Activated T-helper 1 cell treated with anti-CD3 and anti-CD28 coated beads, Interleukin-12 subunit alpha, Interleukin-12 subunit beta, Interleukin-2, Interleukin-4 antibody, amounts not matched to agents 30 ng/mL and 10 ng/mL and 1 ng/mL, durations not matched to agents 14 hours and 24 hours and 36 hours (primary cell): Measurements from ENCODE around the gene MAST2. TPM values are rescaled to one million over a fixed set of nuclear protein-coding genes. Genes with fewer than 3 reads are reported as not detected.
"Not testable (repeated sequence)": the region's sequence is repeated elsewhere in the genome, so short reads cannot be mapped to it uniquely, and the experiment has no call there.

Source experiments
- DNase-seq: peaks from one replicate; pipeline ENCODE4 v3.0.0; 2021; ENCODE audit warnings: low spot score
- H3K27ac Mint-ChIP-seq: one replicate; pipeline ENCODE4 v1.8.0; 2021; ENCODE audit warnings: mild to moderate bottlenecking, mixed read lengths
- H3K27me3 Mint-ChIP-seq: one replicate; pipeline ENCODE4 v1.8.0; 2022; ENCODE audit warnings: mild to moderate bottlenecking, moderate library complexity, mixed read lengths; ENCODE audit not compliant: insufficient read depth
- H3K36me3 Mint-ChIP-seq: one replicate; pipeline ENCODE4 v1.8.0; 2021; ENCODE audit warnings: low read depth, mixed read lengths
- H3K4me1 Mint-ChIP-seq: one replicate; pipeline ENCODE4 v1.8.0; 2021; ENCODE audit warnings: low read depth, mixed read lengths
- H3K4me3 Mint-ChIP-seq: one replicate; pipeline ENCODE4 v1.8.0; 2021; ENCODE audit warnings: mild to moderate bottlenecking, moderate library complexity, mixed read lengths
- H3K9me3 Mint-ChIP-seq: one replicate; pipeline ENCODE4 v1.8.0; 2021; ENCODE audit warnings: mixed read lengths
- intact Hi-C: fragments of 100-400 bp; cut with micrococcal nuclease; formaldehyde crosslinking; loops from one replicate; pipeline ENCODE4 v1.15.1; 2024
- total RNA-seq: library from RNA; stranded (reverse); gene quantifications from 2 replicates; pipeline ENCODE4 v1.2.3, GENCODE V29; 2022

Gene MAST2
- total RNA-seq, 1 donor from 2014 or later: 32.0 TPM

GRCh38 chr1:46041974-46042373 is 238.6 kb downstream of the MAST2 start:
- H3K36me3 Mint-ChIP-seq: no peaks in the 10 kb centered on the region
- no peaks in the 10 kb centered on the region for H3K27me3 Mint-ChIP-seq
- no peaks in the 10 kb centered on the region for H3K9me3 Mint-ChIP-seq
- DNase-seq: no peak
- H3K27ac Mint-ChIP-seq: no peak overlapping the region
- no peak overlapping the region for H3K4me3 Mint-ChIP-seq
- H3K4me1 Mint-ChIP-seq: no peaks in the 10 kb centered on the region
- intact Hi-C loops: no loop called here

- Mint-ChIP-seq H3K9me3 (no peaks in the 10 kb centered on the region), H3K27me3 (peaks cover 1% of the 10 kb centered on the region), H3K36me3 (no peaks in the 10 kb centered on the region), H3K4me3 (no peak overlapping the region), H3K27ac (no peak overlapping the region), H3K4me1 (no peaks in the 10 kb centered on the region)
- intact Hi-C loops: no loop called here
- no peak for DNase-seq
Measured at GRCh38 chr1:46043458-46044017, 240.1 kb downstream of the MAST2 start.

- Mint-ChIP-seq H3K27me3 (peaks cover 4% of the 10 kb centered on the region), H3K36me3 (no peaks in the 10 kb centered on the region), H3K27ac (no peak overlapping the region), H3K4me3 (no peak overlapping the region), H3K9me3 (no peaks in the 10 kb centered on the region), H3K4me1 (no peaks in the 10 kb centered on the region)
- intact Hi-C loops: no loop called here
- no peak for DNase-seq
Measured at GRCh38 chr1:46044116-46044515, 240.7 kb downstream of the MAST2 start.

GRCh38 chr1:46053734-46054133 is 250.3 kb downstream of the MAST2 start:
- H3K4me3 Mint-ChIP-seq: no peak overlapping the region
- H3K27me3 Mint-ChIP-seq: peaks cover 12% of the 10 kb centered on the region
- DNase-seq: no peak

GRCh38 chr1:46056325-46056724 is 252.9 kb downstream of the MAST2 start:
- no peak for DNase-seq
- intact Hi-C loops: no loop called here
- H3K36me3 Mint-ChIP-seq: no peaks in the 10 kb centered on the region
- no peak overlapping the region for H3K4me3 Mint-ChIP-seq
- H3K27ac Mint-ChIP-seq: no peak overlapping the region
- peaks cover 4% of the 10 kb centered on the region for H3K27me3 Mint-ChIP-seq
- no peaks in the 10 kb centered on the region for H3K9me3 Mint-ChIP-seq
- H3K4me1 Mint-ChIP-seq: peaks cover under 1% of the 10 kb centered on the region

More at GRCh38 chr1:46053734-46054133, 250.3 kb downstream of the MAST2 start:
- Mint-ChIP-seq H3K36me3 (peaks cover 3% of the 10 kb centered on the region), H3K27ac (no peak overlapping the region), H3K9me3 (no peaks in the 10 kb centered on the region), H3K4me1 (no peaks in the 10 kb centered on the region)
- intact Hi-C loops: no loop called here

- not testable (repeated sequence) for H3K4me1 Mint-ChIP-seq
Measured at GRCh38 chr1:46057215-46057614, 253.8 kb downstream of the MAST2 start.

GRCh38 chr1:46057781-46058180 is 254.4 kb downstream of the MAST2 start:
- intact Hi-C loops: no loop called here
- H3K4me3 Mint-ChIP-seq: no peak overlapping the region
- peaks cover 2% of the 10 kb centered on the region for H3K36me3 Mint-ChIP-seq
- peaks cover 4% of the 10 kb centered on the region for H3K27me3 Mint-ChIP-seq
- peaks cover 10% of the 10 kb centered on the region for H3K4me1 Mint-ChIP-seq
- H3K9me3 Mint-ChIP-seq: no peaks in the 10 kb centered on the region
- no peak for DNase-seq
- no peak overlapping the region for H3K27ac Mint-ChIP-seq

More at GRCh38 chr1:46057215-46057614, 253.8 kb downstream of the MAST2 start:
- H3K27me3 Mint-ChIP-seq, intact Hi-C loops, H3K36me3 Mint-ChIP-seq, DNase-seq, H3K27ac Mint-ChIP-seq, H3K9me3 Mint-ChIP-seq, H3K4me3 Mint-ChIP-seq: not testable (repeated sequence)

- Mint-ChIP-seq H3K4me3 (no peak overlapping the region), H3K27me3 (peaks cover 4% of the 10 kb centered on the region), H3K4me1 (peaks cover 21% of the 10 kb centered on the region), H3K9me3 (no peaks in the 10 kb centered on the region), H3K27ac (no peak overlapping the region), H3K36me3 (peaks cover 2% of the 10 kb centered on the region)
- intact Hi-C loops: no loop called here
- DNase-seq: no peak
Measured at GRCh38 chr1:46058936-46059335, 255.5 kb downstream of the MAST2 start.

- peaks cover 2% of the 10 kb centered on the region for H3K36me3 Mint-ChIP-seq
- no peak overlapping the region for H3K27ac Mint-ChIP-seq
- H3K9me3 Mint-ChIP-seq: no peaks in the 10 kb centered on the region
- intact Hi-C loops: loop anchor here (5.0 kb wide), 1 partner anchor 374 kb away; the partner anchor contains the start of genes GPBP1L1 and TMEM69
- H3K4me3 Mint-ChIP-seq: no peak overlapping the region
- H3K4me1 Mint-ChIP-seq: peaks cover 34% of the 10 kb centered on the region
- peaks cover 2% of the 10 kb centered on the region for H3K27me3 Mint-ChIP-seq
- DNase-seq: no peak
Measured at GRCh38 chr1:46061146-46061545, 257.7 kb downstream of the MAST2 start.

GRCh38 chr1:46062651-46063319 is 259.4 kb downstream of the MAST2 start:
- H3K27ac Mint-ChIP-seq: peak overlapping the region; percentile 24
- peaks cover 2% of the 10 kb centered on the region for H3K36me3 Mint-ChIP-seq
- H3K27me3 Mint-ChIP-seq: peaks cover 2% of the 10 kb centered on the region
- intact Hi-C loops: loop anchor here (1.0 to 5.0 kb wide), 2 partner anchors 69 to 375 kb away; partner anchors contain the start of genes GPBP1L1 and TMEM69
- peak; percentile 54 for DNase-seq
- H3K9me3 Mint-ChIP-seq: no peaks in the 10 kb centered on the region
- H3K4me1 Mint-ChIP-seq: peaks cover 34% of the 10 kb centered on the region
- H3K4me3 Mint-ChIP-seq: no peak overlapping the region

GRCh38 chr1:46064708-46065107 is 261.3 kb downstream of the MAST2 start:
- DNase-seq: no peak
- intact Hi-C loops: loop anchor here (5.0 kb wide), 1 partner anchor 377 kb away; the partner anchor contains the start of genes GPBP1L1 and TMEM69
- H3K27me3 Mint-ChIP-seq: peaks cover 2% of the 10 kb centered on the region
- H3K9me3 Mint-ChIP-seq: no peaks in the 10 kb centered on the region
- no peak overlapping the region for H3K4me3 Mint-ChIP-seq
- H3K4me1 Mint-ChIP-seq: peaks cover 34% of the 10 kb centered on the region
- H3K36me3 Mint-ChIP-seq: peaks cover 2% of the 10 kb centered on the region
- H3K27ac Mint-ChIP-seq: no peak overlapping the region

- peaks cover 34% of the 10 kb centered on the region for H3K4me1 Mint-ChIP-seq
- no peaks in the 10 kb centered on the region for H3K27me3 Mint-ChIP-seq
- intact Hi-C loops: no loop called here
- H3K4me3 Mint-ChIP-seq: no peak overlapping the region
- H3K36me3 Mint-ChIP-seq: peaks cover 2% of the 10 kb centered on the region
- H3K9me3 Mint-ChIP-seq: no peaks in the 10 kb centered on the region
- H3K27ac Mint-ChIP-seq: no peak overlapping the region
- no peak for DNase-seq
Measured at GRCh38 chr1:46065405-46065804, 262.0 kb downstream of the MAST2 start.

GRCh38 chr1:46067652-46068051 is 264.2 kb downstream of the MAST2 start:
- no peaks in the 10 kb centered on the region for H3K36me3 Mint-ChIP-seq
- no peaks in the 10 kb centered on the region for H3K27me3 Mint-ChIP-seq
- DNase-seq: no peak
- no peaks in the 10 kb centered on the region for H3K9me3 Mint-ChIP-seq
- no peak overlapping the region for H3K27ac Mint-ChIP-seq
- intact Hi-C loops: no loop called here
- H3K4me1 Mint-ChIP-seq: peaks cover 25% of the 10 kb centered on the region
- H3K4me3 Mint-ChIP-seq: no peak overlapping the region
